ENCODE data around the gene RANBP17.

RANBP17 gene

DNA sequence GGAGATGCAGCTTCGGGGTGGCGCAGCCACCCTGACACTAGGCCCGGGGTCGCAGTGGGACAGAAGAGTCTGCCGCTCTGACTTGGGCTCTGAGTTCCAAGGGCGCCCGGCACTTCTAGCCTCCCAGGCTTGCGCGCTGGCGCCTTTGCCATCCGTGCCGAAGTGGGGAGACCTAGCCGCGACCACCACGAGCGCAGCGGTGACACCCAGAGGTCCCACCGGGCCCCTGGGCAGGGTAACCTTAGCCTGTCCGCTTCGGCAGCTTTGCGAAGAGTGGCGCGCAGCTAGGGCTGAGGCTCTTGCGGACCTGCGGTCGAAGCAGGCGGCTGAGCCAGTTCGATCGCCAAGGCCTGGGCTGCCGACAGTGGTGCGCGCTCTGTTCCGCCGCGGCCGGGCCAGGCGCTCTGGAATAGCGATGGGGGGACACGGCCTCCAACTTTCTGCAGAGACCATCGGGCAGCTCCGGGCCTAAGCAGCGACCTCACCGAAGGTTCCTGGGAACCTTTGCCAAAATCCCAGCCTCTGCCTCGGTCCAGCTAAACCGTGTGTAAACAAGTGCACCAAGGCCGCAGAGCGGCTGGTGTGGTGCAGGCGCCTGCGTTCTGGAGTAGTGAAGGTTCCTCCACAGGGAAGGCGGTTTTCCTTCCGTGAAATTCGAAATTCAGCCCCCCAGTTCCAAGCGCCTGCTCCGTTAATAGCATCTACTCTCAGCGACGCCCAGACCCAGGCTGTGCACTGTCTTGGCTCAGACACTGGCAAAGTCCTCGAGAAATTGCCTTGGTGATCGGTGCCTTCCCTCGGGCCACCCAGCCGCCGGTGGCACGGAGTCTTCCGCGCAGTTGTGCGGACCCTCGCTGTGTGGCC lies 454.7 kb downstream of the RANBP17 start:
- no peaks in the 10 kb centered on the region for H4K20me1 ChIP-seq (ENCODE audit: control insufficient read depth, insufficient read depth, low read depth, low read length)
- H3K9me3 ChIP-seq (ENCODE audit: control insufficient read depth, insufficient read depth, low read length), result peaks cover 5% of the 10 kb centered on the region; the same call in 1 of the 2 replicates
- no peaks in the 10 kb centered on the region for H3F3A ChIP-seq (ENCODE audit: control insufficient read depth, insufficient read depth)
- no peaks in the 10 kb centered on the region for H3K36me3 ChIP-seq (ENCODE audit: control insufficient read depth, low read length)
- no peak overlapping the region for H3K4me3 ChIP-seq (ENCODE audit: low read length)
- no peaks in the 10 kb centered on the region for H3K79me2 ChIP-seq (ENCODE audit: control insufficient read depth, low read length)
- H3K4me1 ChIP-seq (ENCODE audit: control insufficient read depth, low read length), result no peaks in the 10 kb centered on the region
- H3K27ac ChIP-seq (ENCODE audit: low read depth, low read length), result no peak overlapping the region
- H3K27me3 ChIP-seq (ENCODE audit: control insufficient read depth, low read length), result no peaks in the 10 kb centered on the region
- H3K4me2 ChIP-seq (ENCODE audit: low read length), result no peak overlapping the region
- no peak for TF ChIP-seq EZH2phosphoT487 (IDR thresholded peaks at IDR 0.05; ENCODE audit: borderline replicate concordance, low read length)
- TF ChIP-seq, protein P1, sequence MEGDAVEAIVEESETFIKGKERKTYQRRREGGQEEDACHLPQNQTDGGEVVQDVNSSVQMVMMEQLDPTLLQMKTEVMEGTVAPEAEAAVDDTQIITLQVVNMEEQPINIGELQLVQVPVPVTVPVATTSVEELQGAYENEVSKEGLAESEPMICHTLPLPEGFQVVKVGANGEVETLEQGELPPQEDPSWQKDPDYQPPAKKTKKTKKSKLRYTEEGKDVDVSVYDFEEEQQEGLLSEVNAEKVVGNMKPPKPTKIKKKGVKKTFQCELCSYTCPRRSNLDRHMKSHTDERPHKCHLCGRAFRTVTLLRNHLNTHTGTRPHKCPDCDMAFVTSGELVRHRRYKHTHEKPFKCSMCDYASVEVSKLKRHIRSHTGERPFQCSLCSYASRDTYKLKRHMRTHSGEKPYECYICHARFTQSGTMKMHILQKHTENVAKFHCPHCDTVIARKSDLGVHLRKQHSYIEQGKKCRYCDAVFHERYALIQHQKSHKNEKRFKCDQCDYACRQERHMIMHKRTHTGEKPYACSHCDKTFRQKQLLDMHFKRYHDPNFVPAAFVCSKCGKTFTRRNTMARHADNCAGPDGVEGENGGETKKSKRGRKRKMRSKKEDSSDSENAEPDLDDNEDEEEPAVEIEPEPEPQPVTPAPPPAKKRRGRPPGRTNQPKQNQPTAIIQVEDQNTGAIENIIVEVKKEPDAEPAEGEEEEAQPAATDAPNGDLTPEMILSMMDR (IDR thresholded peaks at IDR 0.05; ENCODE audit: low read depth, low read length, poor library complexity, severe bottlenecking), result no peak
- H3K9me2 ChIP-seq (replicated peaks; ENCODE audit: control insufficient read depth, low read length), result no peaks in the 10 kb centered on the region

DNA sequence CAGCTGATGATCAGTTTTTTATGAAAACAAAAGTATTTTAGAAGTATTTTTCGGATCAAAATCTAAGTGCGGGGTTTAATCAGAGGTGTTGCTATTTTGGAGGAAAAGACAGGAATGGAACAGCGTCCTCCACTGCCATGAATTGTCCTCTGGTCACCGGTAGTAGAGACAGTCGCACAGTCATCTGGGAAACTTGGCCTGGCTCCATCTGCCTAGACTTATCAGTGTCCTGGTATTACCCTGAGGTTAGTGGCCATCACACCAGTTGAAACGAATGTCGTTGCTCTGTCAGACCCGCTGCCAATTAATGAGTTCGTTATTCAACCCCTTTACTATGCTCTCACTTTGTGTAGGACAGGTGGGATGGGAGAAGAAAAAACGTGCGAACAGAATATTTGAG lies 455.4 kb downstream of the RANBP17 start:
- Histone ChIP-seq H3F3A (ENCODE audit: control insufficient read depth, insufficient read depth) (no peaks in the 10 kb centered on the region), H3K4me1 (ENCODE audit: control insufficient read depth, low read length) (no peaks in the 10 kb centered on the region), H3K79me2 (ENCODE audit: control insufficient read depth, low read length) (no peaks in the 10 kb centered on the region), H3K36me3 (ENCODE audit: control insufficient read depth, low read length) (no peaks in the 10 kb centered on the region), H3K4me3 (ENCODE audit: low read length) (no peak overlapping the region), H3K27me3 (ENCODE audit: control insufficient read depth, low read length) (no peaks in the 10 kb centered on the region), H3K4me2 (ENCODE audit: low read length) (no peak overlapping the region), H3K9me3 (ENCODE audit: control insufficient read depth, insufficient read depth, low read length) (peaks cover 5% of the 10 kb centered on the region; the same call in 1 of the 2 replicates), H3K9me2 (replicated peaks; ENCODE audit: control insufficient read depth, low read length) (no peaks in the 10 kb centered on the region), H4K20me1 (ENCODE audit: control insufficient read depth, insufficient read depth, low read depth, low read length) (no peaks in the 10 kb centered on the region), H3K27ac (ENCODE audit: low read depth, low read length) (no peak overlapping the region)
- TF ChIP-seq, protein P1 (IDR thresholded peaks at IDR 0.05; ENCODE audit: low read depth, low read length, poor library complexity, severe bottlenecking), result no peak
- no peak for TF ChIP-seq EZH2phosphoT487 (IDR thresholded peaks at IDR 0.05; ENCODE audit: borderline replicate concordance, low read length)

DNA sequence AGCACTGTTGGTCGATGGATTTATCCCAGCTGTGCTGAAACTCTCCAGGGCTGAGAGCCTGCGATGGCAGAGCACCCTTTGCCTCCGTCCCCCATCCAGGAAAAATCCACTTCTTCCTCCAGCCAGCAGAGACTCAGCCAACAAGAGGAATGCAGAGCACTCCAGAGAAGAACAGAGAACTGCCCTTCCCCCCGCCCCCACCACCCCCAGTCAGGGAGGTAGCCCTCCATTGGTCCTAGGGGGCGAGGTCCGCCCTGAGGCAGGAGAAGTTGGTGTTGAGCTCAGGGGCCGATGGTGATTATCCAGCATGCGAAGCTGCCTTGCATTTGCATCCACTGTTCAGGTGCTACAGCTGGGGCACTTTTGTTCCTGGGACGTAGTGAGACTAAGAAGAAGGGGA lies 456.2 kb downstream of the RANBP17 start:
- H3K4me1 ChIP-seq (ENCODE audit: control insufficient read depth, low read length), result no peaks in the 10 kb centered on the region
- no peaks in the 10 kb centered on the region for H3K36me3 ChIP-seq (ENCODE audit: control insufficient read depth, low read length)
- H4K20me1 ChIP-seq (ENCODE audit: control insufficient read depth, insufficient read depth, low read depth, low read length), result no peaks in the 10 kb centered on the region
- H3K9me2 ChIP-seq (replicated peaks; ENCODE audit: control insufficient read depth, low read length), result no peaks in the 10 kb centered on the region
- no peak overlapping the region for H3K4me2 ChIP-seq (ENCODE audit: low read length)
- no peak overlapping the region for H3K4me3 ChIP-seq (ENCODE audit: low read length)
- no peaks in the 10 kb centered on the region for H3K27me3 ChIP-seq (ENCODE audit: control insufficient read depth, low read length)
- no peaks in the 10 kb centered on the region for H3F3A ChIP-seq (ENCODE audit: control insufficient read depth, insufficient read depth)
- no peak overlapping the region for H3K27ac ChIP-seq (ENCODE audit: low read depth, low read length)
- no peaks in the 10 kb centered on the region for H3K79me2 ChIP-seq (ENCODE audit: control insufficient read depth, low read length)
- H3K9me3 ChIP-seq (ENCODE audit: control insufficient read depth, insufficient read depth, low read length), result peaks cover 5% of the 10 kb centered on the region; the same call in 1 of the 2 replicates
- TF ChIP-seq, protein P1 (IDR thresholded peaks at IDR 0.05; ENCODE audit: low read depth, low read length, poor library complexity, severe bottlenecking), result no peak
- no peak for TF ChIP-seq EZH2phosphoT487 (IDR thresholded peaks at IDR 0.05; ENCODE audit: borderline replicate concordance, low read length)

Measured in DOHH2 (cell line).